OCI-LY3 (cell line): ENCODE measurements around the gene MRPL23.

Experiments
- H2AFZ ChIP-seq: fragments of 200-600, 300-600 bp; shearing (Covaris generic); 2 replicates; pipeline ENCODE4 v1.6.0; 2014; ENCODE audit warnings: antibody characterized with exemption, low read depth, low read length
- H3K27ac ChIP-seq: fragments of 200-600, 300-600 bp; sonication (generic); 2 replicates; pipeline ENCODE4 v1.5.1; 2014; ENCODE audit warnings: mild to moderate bottlenecking, low read length, moderate library complexity, mixed read lengths
- H3K27me3 ChIP-seq: fragments of 200-600, 300-600 bp; sonication (generic); 2 replicates; pipeline ENCODE4 v1.6.1; 2014; ENCODE audit warnings: low read depth, low read length, mixed read lengths
- H3K36me3 ChIP-seq: fragments of 200-600, 300-600 bp; sonication (generic); replicated peaks from 2 replicates; pipeline ENCODE3; 2014; ENCODE audit warnings: low read depth, low read length, mixed read lengths
- H3K4me1 ChIP-seq: fragments of 300-600, 200-600 bp; sonication (generic); 2 replicates; pipeline ENCODE4 v1.6.1; 2014; ENCODE audit warnings: low read length, mixed read lengths
- H3K4me2 ChIP-seq: fragments of 200-600, 300-600 bp; sonication (generic); 2 replicates; pipeline ENCODE4 v1.6.1; 2014; ENCODE audit warnings: low read length, mixed read lengths
- H3K4me3 ChIP-seq: fragments of 300-600, 200-600 bp; sonication (generic); 2 replicates; pipeline ENCODE4 v1.5.1; 2014; ENCODE audit warnings: antibody characterized with exemption, mild to moderate bottlenecking, low read length, moderate library complexity
- H3K79me2 ChIP-seq: fragments of 300-600, 200-600 bp; shearing (Covaris generic); 2 replicates; pipeline ENCODE4 v1.6.1; 2014; ENCODE audit warnings: mild to moderate bottlenecking, low read length, mixed read lengths
- H3K9ac ChIP-seq: fragments of 300-600, 200-600 bp; shearing (Covaris generic); 2 replicates; pipeline ENCODE4 v1.6.0; 2014; ENCODE audit warnings: mild to moderate bottlenecking, low read length, moderate library complexity
- H3K9me3 ChIP-seq: fragments of 200-600, 300-600 bp; shearing (Covaris generic); 2 replicates; pipeline ENCODE4 v1.6.1; 2014; ENCODE audit warnings: low read length, mixed read lengths; ENCODE audit not compliant: insufficient read depth
- H4K20me1 ChIP-seq: fragments of 200-600, 300-600 bp; sonication (generic); 2 replicates; pipeline ENCODE4 v1.6.1; 2016; ENCODE audit warnings: low read length, mixed read lengths; ENCODE audit not compliant: insufficient read depth
- EZH2phosphoT487 ChIP-seq: fragments of 200-600 bp; shearing (Covaris generic); IDR thresholded peaks from 2 replicates; pipeline ENCODE4 v1.6.1; 2018; ENCODE audit warnings: antibody characterized with exemption, mixed run types, low read depth
- TF ChIP-seq, protein P1 (sequence below): fragments of 200-600, 300-600 bp; sonication (generic); IDR thresholded peaks from 2 replicates; pipeline ENCODE4 v1.5.1; 2014; ENCODE audit warnings: antibody characterized with exemption, low read length, low read depth

MRPL23 gene

DNA sequence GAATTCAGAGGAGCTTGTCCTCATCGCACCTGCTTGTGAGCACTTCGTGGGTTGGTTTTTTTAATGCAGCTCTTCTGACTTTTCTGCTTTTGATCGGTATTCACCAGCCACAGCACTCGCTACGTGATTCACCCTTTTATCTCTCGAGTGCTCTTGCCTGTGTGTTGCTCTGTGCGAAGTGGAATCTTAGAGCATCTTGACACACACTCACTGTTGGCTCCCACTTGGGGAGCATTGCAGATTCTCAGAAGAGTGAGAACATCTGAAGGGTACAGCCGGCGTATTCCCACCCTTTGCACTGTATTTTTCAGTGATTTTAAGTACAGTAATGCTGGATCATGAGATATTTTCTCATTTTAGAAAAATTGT is 16.7 kb upstream of the MRPL23 start:
- no peak overlapping the region for H3K4me2 ChIP-seq
- H3K36me3 ChIP-seq, result no peaks in the 10 kb centered on the region
- no peaks in the 10 kb centered on the region for H3K9me3 ChIP-seq
- H3K9ac ChIP-seq, result no peak overlapping the region
- no peaks in the 10 kb centered on the region for H3K79me2 ChIP-seq
- no peaks in the 10 kb centered on the region for H3K4me1 ChIP-seq
- H4K20me1 ChIP-seq, result no peaks in the 10 kb centered on the region
- 0 out of 2 replicates have a peak, but pooled peaks cover 10% of the 10 kb centered on the region for H3K27me3 ChIP-seq
- no peak for TF ChIP-seq EZH2phosphoT487
- TF ChIP-seq, protein P1, sequence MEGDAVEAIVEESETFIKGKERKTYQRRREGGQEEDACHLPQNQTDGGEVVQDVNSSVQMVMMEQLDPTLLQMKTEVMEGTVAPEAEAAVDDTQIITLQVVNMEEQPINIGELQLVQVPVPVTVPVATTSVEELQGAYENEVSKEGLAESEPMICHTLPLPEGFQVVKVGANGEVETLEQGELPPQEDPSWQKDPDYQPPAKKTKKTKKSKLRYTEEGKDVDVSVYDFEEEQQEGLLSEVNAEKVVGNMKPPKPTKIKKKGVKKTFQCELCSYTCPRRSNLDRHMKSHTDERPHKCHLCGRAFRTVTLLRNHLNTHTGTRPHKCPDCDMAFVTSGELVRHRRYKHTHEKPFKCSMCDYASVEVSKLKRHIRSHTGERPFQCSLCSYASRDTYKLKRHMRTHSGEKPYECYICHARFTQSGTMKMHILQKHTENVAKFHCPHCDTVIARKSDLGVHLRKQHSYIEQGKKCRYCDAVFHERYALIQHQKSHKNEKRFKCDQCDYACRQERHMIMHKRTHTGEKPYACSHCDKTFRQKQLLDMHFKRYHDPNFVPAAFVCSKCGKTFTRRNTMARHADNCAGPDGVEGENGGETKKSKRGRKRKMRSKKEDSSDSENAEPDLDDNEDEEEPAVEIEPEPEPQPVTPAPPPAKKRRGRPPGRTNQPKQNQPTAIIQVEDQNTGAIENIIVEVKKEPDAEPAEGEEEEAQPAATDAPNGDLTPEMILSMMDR, result no peak
- no peak overlapping the region for H2AFZ ChIP-seq
- no peak overlapping the region for H3K27ac ChIP-seq
- no peak overlapping the region for H3K4me3 ChIP-seq

DNA sequence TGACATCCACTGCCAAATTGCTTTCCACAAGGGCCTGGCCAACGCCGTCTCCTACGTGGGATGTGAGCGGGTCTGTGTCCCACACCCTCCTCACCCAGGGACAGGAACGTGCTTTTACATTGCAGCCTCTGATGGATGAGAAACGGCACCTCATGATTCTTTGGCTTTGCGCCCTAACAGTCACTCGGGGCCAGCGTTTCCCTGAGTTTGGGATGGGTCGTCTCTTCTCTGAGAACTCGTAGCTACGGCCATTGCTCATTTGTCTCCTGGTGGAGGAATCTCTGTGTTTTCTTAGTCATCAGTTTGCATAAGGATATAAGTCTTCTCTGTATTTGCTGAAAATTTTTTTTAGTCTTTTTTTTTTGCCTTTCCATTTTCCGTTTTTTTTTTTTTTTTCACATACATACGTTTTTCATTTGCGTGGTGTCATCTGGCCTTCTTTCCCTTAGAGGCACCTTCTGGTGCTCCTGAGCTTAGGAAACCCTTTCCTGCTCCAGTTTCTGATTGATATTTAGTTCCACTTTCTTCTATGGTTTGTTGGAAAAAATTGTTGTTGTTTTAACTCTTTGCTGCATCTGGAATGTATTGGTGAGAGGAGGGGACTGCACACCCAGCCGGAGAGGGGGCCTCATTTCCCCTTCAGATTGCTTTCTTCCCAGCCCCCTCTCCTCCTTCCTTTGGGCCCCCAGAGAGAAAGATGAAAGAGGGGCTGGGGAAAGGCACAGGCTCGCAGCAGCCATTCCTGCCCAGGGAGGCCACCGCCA is 15.6 kb upstream of the MRPL23 start:
- no peak overlapping the region for H3K9ac ChIP-seq
- no peaks in the 10 kb centered on the region for H4K20me1 ChIP-seq
- 0 out of 2 replicates have a peak, but pooled peaks cover 10% of the 10 kb centered on the region for H3K27me3 ChIP-seq
- H3K9me3 ChIP-seq, result no peaks in the 10 kb centered on the region
- H3K27ac ChIP-seq, result no peak overlapping the region
- TF ChIP-seq EZH2phosphoT487, result no peak
- TF ChIP-seq, protein P1, result no peak
- H3K4me2 ChIP-seq, result no peak overlapping the region
- no peak overlapping the region for H3K4me3 ChIP-seq
- no peaks in the 10 kb centered on the region for H3K4me1 ChIP-seq
- no peaks in the 10 kb centered on the region for H3K79me2 ChIP-seq
- H2AFZ ChIP-seq, result no peak overlapping the region
- H3K36me3 ChIP-seq, result no peaks in the 10 kb centered on the region

DNA sequence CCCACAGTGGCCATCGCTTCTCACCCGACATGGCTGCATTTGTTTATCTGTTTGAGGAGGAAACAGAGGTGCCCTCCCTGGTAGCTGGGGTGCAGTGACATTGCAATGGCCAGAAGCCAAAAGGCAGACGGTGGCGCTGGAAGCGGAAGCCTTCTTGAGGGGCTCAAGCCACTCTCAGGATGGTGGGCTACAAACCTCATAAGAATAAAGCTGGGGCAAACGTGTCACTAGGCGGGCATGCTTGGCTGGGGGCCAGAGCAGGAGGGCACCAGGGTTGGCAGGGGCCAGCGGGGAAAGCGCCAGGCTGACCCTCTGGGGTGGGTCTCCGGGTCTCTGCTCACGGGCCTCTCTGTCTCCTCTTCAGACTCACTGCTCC is 15.0 kb upstream of the MRPL23 start:
- no peaks in the 10 kb centered on the region for H3K36me3 ChIP-seq
- H3K27me3 ChIP-seq, result 0 out of 2 replicates have a peak, but pooled peaks cover 10% of the 10 kb centered on the region
- no peaks in the 10 kb centered on the region for H4K20me1 ChIP-seq
- H3K9ac ChIP-seq, result no peak overlapping the region
- TF ChIP-seq EZH2phosphoT487, result no peak
- TF ChIP-seq, protein P1, result no peak
- no peaks in the 10 kb centered on the region for H3K79me2 ChIP-seq
- H3K9me3 ChIP-seq, result no peaks in the 10 kb centered on the region
- no peaks in the 10 kb centered on the region for H3K4me1 ChIP-seq
- no peak overlapping the region for H3K4me2 ChIP-seq
- H2AFZ ChIP-seq, result no peak overlapping the region
- no peak overlapping the region for H3K27ac ChIP-seq
- no peak overlapping the region for H3K4me3 ChIP-seq

DNA sequence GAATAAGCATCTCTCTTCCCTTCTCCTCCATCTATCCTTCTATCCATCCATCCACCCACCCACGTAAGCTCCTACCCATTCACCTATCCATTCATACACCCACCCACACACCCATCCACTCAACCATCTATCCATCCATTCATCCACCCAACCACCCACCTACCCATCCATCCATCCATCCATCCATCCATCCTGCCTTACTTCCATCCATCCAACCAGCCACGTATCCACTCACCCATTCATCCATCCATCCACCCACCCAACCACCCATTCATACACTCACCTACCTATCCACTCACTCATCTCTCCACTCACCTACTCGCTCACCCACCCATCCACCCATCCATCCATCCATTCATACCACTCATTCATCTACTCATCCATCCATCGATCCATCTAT is 14.5 kb upstream of the MRPL23 start:
- Histone ChIP-seq H3K27me3 (0 out of 2 replicates have a peak, but pooled peaks cover 10% of the 10 kb centered on the region), H3K4me1 (no peaks in the 10 kb centered on the region), H3K9ac (no peak overlapping the region), H3K9me3 (no peaks in the 10 kb centered on the region), H3K4me3 (no peak overlapping the region), H3K27ac (no peak overlapping the region), H3K4me2 (no peak overlapping the region), H4K20me1 (no peaks in the 10 kb centered on the region), H3K36me3 (no peaks in the 10 kb centered on the region), H3K79me2 (no peaks in the 10 kb centered on the region), H2AFZ (no peak overlapping the region)
- TF ChIP-seq, protein P1, result no peak
- no peak for TF ChIP-seq EZH2phosphoT487
